LHCN-M2 (cell line): ENCODE results near the gene TACR3. TPM values are rescaled to one million over a fixed set of nuclear protein-coding genes. Genes with fewer than 3 reads are reported as not detected.
A peak's percentile ranks its signal among the peaks of the same experiment; 100 is the strongest.
"Not testable (repeated sequence)": the region's sequence is repeated elsewhere in the genome, so short reads cannot be mapped to it uniquely, and the experiment has no call there.

Source experiments
- DNase-seq: peaks from one replicate; pipeline ENCODE4 v3.0.0-alpha.2; 2012; ENCODE audit warnings: low read depth
- polyA plus RNA-seq: library from polyadenylated mRNA; unstranded; fragments of >200 nt; gene quantifications from one replicate; pipeline ENCODE4 v1.2.1, GENCODE V29; 2012; ENCODE audit warnings: missing spikeins
- total RNA-seq: library from RNA; depleted of rRNA; stranded (reverse); fragments of >200 nt; gene quantifications from 2 replicates; pipeline ENCODE4 v1.2.3, GENCODE V29; 2014; rRNA removed

Gene TACR3, protein sequence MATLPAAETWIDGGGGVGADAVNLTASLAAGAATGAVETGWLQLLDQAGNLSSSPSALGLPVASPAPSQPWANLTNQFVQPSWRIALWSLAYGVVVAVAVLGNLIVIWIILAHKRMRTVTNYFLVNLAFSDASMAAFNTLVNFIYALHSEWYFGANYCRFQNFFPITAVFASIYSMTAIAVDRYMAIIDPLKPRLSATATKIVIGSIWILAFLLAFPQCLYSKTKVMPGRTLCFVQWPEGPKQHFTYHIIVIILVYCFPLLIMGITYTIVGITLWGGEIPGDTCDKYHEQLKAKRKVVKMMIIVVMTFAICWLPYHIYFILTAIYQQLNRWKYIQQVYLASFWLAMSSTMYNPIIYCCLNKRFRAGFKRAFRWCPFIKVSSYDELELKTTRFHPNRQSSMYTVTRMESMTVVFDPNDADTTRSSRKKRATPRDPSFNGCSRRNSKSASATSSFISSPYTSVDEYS
- 0.06 and 0.17 TPM in 2 replicates for total RNA-seq
- polyA plus RNA-seq = not detected

DNA sequence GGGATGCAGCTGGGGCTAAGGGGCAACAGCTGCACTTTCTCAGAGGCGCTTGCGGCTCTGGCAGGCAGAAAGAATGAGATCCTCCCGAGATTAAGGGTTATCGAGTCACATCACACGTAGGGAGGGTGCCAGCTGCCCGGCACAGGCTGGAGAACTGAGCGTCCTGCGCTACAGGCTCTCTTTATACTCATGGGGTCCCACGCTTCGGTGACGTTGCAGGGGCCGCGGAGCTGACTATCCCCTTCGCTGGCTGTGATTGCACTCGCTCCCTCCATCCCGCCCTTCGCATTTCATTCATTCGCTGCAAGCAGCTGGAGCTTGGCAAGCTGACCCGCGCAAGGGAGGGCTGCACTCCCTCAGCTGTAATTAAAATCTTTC, at the start of gene TACR3:
Gene TACR3 (minus strand): TSS at position 156 of the 378 bp plus-strand sequence. CDS start 310 bp downstream, outside the sequence.
- peak; percentile 11 for DNase-seq

DNA sequence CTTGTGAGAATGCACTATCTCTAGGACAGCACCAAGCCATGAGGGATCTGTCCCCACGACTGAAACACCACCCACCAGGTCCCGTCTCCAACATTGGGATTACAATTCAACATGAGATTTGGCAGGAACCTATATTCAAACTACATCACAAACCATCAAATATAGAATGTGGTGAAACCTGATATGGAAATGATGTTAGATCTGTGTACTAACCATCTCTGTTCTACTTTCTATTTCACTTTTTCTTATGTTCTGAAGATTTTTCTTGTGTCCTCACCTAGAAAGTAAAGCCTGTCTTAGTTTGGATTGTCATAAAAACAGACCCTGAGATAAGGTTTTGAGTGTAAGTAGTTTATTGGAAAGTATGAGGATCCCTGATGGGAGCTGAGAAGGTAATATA, 37.8 kb upstream of the TACR3 start:
- no peak for DNase-seq

DNA sequence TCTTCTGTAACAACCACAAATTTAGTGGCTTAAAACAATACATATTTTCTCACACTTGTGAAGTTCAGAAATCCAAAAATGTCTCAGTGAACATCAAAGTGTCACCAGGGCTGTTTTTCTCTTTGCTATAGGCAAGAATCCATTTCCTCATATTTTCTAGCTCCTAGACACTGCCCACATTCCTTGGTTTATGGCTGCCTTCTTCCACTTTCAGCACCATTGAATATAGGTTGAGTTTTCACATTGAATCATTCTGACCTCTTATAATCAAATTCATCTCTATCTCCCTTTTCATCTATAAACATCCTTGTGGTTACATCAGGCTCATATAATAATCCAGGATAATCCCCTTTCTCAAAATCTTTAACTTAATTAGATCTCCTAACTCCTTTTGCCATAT, 37.0 kb upstream of the TACR3 start:
- no peak for DNase-seq

DNA sequence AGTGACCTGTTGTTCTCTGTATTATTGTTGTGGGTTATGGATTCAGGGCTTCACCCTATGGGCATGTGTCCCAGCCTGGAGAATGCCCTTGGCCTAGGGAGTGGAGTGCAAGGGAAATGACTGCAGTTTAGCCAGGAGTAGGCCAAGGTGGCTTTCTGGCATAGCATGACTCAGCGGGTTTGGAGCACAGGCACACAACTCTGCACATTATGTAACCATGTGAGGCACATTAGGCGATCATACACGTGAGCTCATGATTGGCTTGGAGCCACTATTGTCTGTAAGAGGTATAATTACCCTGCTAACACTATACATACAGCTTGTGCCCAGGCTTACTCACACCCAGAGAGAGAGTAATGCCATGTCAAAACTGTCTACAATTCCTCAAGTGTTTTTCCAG, 35.1 kb upstream of the TACR3 start:
- peak; percentile 3 for DNase-seq

DNA sequence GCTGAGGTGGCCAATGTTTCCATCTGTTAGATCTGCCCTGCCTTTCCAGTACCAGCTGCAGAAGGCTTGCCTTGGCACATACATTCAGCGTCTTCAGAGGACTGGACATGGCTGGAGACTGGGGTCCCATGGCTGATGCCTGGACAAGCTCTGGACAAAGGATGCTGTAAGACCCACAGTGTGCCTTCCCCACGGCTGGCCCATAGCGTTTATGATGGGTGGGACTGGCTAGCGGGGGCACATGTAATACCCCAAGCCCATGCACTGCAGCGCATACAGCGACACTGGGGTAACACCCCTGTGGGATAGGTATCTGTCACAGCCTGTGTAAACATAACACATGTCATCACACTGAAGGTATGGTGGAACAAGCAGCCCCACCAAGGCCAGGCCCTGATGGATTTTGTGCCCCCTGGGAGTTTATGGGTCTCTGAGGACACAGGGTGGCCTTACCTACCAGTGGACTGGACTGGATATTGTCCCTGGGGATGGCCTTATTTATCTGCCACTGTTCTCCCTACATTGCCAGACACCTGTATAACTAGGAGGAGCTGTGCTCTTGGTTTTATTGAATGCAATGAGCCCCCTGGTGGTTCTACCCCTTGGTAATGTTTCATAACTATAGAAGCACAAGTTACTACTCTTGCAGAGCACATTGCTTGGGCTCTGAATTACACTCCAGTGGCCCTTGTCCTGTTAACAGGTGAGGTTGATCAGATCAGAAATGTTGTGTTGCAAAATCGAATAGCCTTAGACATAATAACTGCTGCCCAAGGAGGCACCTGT, 34.3 kb upstream of the TACR3 start:
- no peak for DNase-seq

DNA sequence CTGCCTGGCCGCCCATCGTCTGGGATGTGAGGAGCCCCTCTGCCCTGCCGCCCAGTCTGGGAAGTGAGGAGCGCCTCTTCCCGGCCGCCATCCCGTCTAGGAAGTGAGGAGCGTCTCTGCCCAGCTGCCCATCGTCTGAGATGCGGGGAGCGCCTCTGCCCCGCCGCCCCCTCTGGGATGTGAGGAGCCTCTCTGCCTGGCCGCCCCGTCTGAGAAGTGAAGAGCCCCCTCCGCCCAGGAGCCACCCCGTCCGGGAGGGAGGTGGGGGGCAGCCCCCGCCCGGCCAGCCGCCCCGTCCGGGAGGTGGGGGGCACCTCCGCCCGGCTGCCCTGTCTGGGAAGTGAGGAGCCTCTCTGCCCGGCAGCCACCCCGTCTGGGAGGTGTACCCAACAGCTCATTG, 3.4 kb upstream of the TACR3 start:
- DNase-seq = not testable (repeated sequence)

DNA sequence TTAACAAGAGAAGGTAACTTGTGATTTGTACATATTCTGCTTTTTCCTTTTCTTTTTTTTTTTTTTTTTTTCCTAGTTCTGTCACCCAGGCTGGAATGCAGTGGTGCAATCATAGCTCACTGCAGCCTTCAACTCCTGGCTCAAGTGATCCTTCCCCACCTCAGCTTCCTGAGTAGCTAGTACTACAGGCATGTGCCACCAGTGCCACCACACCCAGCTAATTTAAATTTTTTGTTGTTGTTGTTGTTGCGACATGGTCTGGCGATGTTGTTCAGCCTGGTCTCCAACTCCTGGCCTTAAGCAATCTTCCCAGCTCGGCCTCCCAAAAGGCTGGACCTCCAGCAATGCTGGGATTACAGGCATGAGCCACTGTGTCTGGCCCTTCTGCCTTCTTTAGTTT, 1.5 kb upstream of the TACR3 start:
- DNase-seq = no peak

DNA sequence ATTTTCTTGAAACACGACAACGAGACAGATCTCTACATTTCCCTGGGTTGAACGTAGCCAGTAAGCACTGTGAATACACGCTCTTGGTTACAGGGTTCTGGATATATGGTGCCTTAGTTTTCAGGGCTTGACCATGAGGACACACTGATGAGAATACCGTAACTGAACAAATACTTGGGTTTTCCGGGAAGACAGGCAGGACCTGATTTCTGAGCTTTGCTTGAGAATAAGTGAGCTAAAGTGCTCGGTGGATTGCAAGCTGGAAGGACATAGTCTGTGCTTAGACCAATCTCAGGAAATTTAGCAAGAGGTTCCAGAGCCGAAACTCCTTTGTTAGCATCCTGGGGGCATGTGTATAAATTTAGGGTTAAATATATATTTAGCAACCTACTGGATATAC, 876 bp upstream of the TACR3 start:
- DNase-seq = no peak

DNA sequence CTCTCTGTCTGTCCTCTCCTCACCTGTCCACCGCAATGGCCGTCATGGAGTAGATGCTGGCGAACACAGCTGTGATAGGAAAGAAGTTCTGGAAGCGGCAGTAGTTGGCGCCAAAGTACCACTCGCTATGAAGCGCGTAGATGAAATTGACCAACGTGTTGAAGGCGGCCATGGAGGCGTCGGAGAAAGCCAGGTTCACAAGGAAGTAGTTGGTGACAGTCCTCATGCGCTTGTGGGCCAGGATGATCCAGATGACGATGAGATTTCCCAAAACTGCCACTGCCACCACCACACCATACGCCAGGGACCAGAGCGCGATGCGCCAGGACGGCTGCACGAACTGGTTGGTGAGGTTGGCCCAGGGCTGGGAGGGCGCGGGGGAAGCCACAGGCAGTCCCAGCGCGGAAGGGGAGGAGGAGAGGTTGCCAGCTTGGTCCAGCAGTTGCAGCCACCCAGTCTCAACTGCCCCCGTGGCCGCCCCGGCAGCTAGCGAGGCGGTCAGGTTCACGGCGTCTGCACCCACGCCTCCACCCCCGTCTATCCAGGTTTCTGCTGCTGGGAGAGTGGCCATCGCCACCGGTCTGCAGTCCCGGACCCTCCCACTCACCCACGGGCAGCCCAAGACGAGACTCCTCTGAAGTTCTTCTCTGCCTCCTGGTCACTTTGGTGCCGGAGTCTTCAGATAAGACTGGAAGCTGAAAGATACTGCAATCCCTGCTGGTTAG, 518 bp downstream of the TACR3 start:
- peak; percentile 14 for DNase-seq

DNA sequence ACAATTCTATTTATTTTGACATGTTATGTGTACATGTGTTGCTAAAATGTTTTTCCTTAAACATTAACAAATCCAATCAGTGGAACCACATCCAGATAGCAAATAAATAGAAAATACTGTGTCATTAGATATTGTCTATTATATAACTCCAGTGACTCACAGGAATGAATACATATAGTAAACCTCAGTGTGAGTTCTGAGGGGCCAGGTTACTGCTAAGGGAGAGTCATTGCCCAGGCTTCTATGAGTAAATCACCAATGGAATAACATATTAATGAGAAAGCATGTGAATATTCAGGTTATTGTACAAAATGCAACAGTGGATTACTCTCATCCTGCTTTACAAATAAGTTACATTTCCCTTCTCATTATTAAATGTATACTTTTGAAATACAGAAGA, 27.2 kb downstream of the TACR3 start:
- no peak for DNase-seq

DNA sequence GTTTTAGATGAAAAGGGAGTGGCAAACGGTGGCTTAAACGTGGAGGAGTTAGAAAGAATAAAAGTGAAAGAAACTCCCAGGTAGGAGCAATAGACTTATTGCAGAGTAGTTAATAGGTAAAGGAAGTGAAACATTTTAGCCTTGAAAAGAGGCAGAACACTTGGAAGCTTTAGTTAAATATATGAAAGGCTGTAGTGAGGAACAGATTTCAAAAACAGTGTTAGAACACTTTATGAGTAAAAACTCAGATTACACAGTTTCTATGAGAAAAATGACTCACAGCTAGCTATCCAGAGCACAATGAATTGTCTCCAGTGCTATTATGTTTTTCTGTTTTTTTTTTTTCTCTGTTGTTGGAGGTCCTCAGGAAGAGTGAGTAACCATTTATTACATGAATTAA, 45.8 kb downstream of the TACR3 start:
- DNase-seq = peak; percentile 1

DNA sequence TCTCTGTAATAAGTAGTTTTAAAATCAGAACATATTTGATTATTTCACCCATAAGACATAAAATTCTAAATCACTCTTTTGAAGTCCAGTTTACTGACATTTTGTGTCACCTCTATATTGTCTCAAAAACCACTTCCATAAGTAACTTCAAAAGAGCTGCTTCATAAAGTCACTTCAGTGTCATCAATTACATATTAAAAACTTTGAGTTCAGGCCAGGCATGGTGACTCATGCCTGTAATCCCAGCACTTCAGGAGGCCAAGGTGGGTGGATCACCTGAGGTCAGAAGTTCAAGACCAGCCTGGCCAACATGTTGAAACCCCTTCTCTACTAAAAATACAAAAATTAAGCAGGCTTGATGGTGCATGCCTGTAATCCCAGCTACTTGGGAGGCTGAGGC, 53.0 kb downstream of the TACR3 start:
- not testable (repeated sequence) for DNase-seq

DNA sequence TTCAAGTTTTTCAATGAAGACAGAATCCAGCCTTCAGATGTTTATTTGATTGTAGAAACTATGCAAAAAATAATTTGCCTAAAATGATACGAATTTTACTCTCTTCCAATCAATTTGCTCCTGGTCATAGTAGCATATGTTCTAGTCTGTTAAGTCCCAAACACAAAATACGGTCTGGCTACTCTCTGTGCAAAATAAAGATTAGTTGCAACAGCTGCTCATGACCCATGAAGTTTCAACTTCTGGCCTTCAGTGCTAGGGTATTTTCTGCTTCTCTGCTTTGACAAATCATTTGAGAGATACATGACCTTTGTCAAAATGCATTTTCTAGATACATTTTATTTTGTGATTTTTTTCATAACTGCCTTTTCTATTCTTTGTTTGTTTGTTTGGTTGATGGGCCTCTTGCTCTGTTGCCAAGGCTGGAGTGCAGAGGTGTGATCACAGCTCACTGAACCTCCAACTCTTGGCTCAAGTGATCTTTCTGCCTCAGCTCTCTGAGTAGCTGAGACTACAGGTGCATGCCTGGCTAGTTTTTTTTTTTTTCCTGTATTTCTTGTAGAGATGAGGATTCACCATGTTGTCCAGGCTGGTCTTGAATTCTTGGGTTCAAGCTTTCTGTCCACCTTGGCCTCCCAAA, 55.2 kb downstream of the TACR3 start:
- DNase-seq = no peak

DNA sequence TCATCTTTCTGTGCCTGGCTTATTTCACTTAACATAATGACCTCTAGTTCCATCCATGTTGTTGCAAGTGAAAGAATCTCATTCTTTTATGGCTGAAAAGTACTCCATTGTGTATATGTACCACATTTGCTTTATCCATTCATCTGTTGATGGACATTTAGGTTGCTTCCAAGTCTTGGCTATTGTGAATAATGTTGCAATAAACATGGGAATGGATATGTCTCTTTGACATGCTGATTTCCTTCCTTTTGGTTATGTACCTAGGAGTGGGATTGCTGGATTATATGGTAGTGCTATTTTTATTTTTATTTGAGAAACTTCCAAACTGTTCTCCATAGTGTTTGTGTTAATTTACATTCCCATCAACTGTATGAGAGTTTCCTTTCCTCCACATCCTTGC, 71.2 kb downstream of the TACR3 start:
- no peak for DNase-seq

DNA sequence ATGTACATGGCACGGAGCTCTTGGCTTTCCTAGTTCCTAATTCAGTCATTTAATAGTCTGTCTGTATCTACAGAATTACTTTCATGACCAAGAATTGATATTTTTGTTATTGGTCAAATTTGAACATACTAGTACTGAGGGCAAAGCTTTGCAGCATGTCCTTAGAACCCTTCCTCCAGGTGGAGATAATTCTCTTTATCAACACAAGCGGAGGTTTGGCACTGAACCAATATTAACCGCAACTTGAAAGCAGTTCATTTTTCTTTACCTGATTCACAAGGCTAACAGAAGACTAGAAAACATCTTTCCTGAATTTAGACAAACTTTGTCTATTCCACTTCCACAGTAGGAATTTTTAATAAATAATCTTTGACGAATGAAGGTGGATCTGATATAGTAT, 73.8 kb downstream of the TACR3 start:
- DNase-seq = no peak

DNA sequence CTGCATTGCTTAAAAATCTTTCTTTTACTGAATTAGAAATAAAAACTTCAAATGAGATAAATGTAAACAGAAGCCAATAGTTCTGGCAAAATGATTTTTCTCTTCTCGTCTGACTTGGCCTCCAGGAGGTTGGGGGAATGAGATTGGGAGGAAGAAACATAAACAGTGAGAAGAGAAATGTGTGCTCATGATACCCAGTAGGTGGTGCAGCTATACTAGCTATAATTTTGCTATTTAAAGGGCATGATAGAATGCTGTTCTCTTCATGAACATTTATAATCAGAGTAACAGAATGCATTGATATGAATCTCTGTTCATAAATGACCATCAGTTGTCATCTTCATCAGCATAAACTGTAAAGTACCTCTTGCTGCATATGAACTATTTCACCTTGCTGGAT, 85.5 kb downstream of the TACR3 start:
- DNase-seq = no peak

DNA sequence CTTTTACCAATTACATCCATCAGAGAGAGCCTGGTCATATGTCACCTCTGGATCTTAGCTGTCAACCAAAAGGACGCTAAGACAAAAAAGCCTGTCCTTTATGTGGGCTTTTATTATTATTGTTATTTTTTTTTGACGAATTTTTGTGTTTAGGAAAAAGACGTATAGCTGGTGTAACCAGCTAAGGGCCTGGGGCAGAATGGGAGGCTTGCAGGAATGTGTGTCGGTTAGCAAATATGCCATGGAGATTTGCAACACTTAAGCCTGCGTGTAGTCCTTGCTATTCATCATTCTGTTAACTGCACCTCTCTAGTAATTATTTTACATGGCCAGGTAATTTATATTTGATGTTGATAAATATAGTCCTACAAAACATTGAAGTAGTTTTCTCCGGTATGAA, 93.5 kb downstream of the TACR3 start:
- no peak for DNase-seq

DNA sequence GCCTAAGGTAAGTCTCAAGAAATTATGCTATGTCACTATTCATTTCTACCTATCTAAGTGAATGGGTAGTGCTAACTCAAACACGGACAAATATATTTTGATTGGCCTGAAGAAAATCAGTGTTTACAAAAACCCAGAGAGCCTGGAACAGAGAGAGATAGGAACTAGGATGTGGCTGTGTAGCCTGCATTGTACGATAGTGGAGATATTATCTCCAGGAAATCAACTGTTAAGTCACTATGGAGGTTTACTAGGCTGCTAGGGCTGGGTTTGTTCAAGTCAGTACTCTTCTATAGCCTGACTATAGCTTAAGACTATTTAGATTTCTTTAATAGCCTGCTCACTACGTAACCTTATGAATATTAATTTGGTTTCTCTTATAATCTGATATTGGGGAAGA, 127.9 kb downstream of the TACR3 start:
- DNase-seq = no peak

DNA sequence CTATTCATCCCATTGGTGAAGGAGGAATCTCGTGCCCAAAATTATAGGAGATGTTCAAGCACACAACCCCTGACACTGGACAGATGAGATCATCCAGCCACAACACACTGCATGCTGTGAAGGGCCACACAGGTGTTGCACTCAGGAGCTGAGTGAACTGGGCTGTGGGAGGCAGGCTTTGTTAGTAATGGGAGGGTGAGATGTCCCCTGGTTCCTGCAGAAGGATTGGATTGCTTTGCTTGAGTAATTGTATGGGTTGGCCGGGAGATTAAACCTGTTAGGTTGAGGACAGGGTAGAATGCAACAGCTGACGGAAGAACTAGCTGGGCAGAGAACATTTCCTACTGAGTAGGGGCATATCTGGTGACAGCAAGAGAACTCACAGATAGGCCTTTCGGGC, 152.2 kb downstream of the TACR3 start:
- no peak for DNase-seq

DNA sequence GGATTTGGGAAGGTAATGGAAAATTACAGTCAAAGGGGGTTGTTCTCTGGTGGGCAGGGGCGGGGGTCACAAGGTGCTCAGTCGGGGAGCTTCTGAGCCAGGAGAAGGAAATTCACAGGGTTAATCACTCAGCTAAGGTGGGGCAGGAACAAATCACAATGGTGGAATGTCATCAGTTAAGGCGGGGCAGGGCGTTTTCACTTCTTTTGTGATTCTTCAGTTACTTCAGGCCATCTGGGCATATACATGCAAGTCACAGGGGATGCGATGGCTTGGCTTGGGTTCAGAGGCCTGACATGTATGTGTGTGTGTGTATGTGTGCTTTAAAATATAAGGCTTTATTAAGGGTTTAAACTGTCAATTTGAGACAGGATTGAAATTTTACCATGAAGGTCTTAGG, 160.6 kb downstream of the TACR3 start:
- not testable (repeated sequence) for DNase-seq
